ENCODE data around the gene RERE. TPM values are rescaled to one million over a fixed set of nuclear protein-coding genes. Genes with fewer than 3 reads are reported as not detected.

The RERE gene
- total and polyA plus RNA-seq, 7 donors = 19.2 to 148 (median 90.6) TPM

DNA sequence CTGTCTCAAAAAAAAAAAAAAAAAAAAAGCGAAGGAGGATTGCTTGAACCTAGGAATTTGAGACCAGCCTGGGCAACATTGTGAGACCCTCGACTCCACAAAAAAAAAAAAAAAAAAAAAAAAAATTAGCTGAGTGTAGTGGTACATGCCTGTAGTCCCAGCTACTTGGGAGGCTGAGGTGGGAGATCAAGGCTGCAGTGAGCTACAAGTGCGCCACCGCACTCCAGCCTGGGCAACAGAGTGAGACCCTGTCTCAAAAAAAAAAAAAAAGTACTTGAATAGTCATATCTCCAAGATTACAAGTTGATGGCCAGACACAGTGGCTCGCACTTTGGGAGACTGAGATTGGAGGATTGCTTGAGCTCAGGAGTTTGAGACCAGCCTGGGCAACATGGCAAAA is 33.6 kb upstream of the RERE start:
- TF ChIP-seq EP300 (IDR thresholded peaks at IDR 0.05) (no peak), POLR2AphosphoS5 (IDR thresholded peaks at IDR 0.05) (no peak), POLR2A (IDR thresholded peaks at IDR 0.05) (no peak), CTCF (IDR thresholded peaks at IDR 0.05) (no peak)
- Histone ChIP-seq H3K9me3 (no peaks in the 10 kb centered on the region), H3K27ac (no peak overlapping the region), H3K4me1 (peaks cover 0 to 16% (median 6%) of the 10 kb centered on the region in 4 donors), H3K27me3 (no peaks in the 10 kb centered on the region), H3K4me3 (no peak overlapping the region), H3K36me3 (no peaks in the 10 kb centered on the region)
- 83 to 97% methylated on average over 5 of the region's 5 CpGs for WGBS, 2 donors
- intact Hi-C loops (cut with DNase I) = no loop called here
- no peak for DNase-seq

DNA sequence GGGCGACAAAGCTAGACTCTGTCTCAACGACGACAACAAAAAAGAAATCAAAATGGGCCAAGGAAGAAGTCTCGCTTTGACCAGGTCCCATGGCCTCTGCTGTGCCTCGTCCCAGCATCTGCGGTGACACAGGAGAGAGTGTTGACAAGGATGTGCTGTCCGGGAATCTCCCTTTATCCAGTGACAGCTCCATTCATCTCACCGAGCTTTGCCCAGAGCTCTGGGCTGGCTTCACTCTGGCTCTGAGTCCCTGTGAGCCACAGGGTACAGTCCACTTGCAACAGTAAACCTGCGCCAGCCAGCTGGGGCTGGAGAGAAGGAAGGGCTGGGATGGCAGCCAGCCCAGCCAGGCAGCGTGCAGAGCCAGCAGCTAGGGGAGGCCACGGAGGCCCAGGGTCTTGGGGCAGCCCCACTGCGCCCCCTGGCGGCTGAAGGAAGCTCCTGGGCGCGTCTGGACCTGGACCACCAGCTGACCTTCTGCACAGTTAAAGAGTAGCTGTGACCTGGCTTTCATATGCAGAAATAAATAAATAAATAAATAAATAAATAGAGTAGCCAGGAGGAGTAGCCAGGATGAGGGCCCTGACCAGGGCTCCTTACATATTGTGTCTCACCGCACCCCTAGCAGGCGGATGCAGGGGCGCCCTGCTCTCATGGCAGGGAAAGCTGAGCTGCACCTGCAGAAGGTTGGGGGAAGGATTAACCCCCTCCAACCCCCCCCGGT is 31.4 kb upstream of the RERE start:
- TF ChIP-seq CTCF (IDR thresholded peaks at IDR 0.05) = peak; percentile 57 to 92 (median 88)
- TF ChIP-seq POLR2A (IDR thresholded peaks at IDR 0.05) = no peak
- TF ChIP-seq EP300 (IDR thresholded peaks at IDR 0.05) = peak in 2 of 4 donors; percentile 14 to 51
- peak; percentile 14 to 77 (median 66) for TF ChIP-seq POLR2AphosphoS5 (IDR thresholded peaks at IDR 0.05)
- peak; percentile 97 for DNase-seq
- Histone ChIP-seq H3K27me3 (no peaks in the 10 kb centered on the region), H3K4me1 (peaks cover 0 to 21% (median 6%) of the 10 kb centered on the region in 4 donors), H3K36me3 (no peaks in the 10 kb centered on the region), H3K4me3 (no peak overlapping the region), H3K27ac (peak overlapping the region; percentile 54 to 75 (median 71)), H3K9me3 (no peaks in the 10 kb centered on the region)
- WGBS, 2 donors = 22 to 42% methylated on average over 19 of the region's 19 CpGs
- intact Hi-C loops (cut with DNase I) = loop anchor here (2.0 to 5.0 kb wide), 3 partner anchors 122 to 384 kb away; no protein-coding TSS in a partner anchor

DNA sequence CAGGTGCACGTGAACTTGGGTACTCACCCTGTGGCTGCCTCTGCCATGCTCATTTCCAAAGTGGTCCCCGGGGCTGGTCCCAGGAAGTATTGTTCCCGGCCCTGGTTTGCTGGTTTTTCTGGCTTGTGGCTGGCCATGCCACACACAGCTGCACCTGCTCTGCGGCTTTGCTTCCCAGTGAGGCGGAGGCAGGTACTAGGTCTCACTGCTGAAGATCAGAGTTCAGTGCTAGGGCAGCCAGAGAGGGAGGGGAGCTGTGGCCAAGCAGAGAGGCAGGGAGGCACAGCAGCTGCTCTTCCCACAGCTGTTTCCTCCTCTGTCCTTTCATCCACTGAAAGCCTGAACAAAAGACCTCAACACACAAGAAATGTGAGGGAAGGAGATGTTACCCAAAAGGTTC is 30.6 kb upstream of the RERE start:
- TF ChIP-seq POLR2AphosphoS5 (IDR thresholded peaks at IDR 0.05) (no peak), EP300 (IDR thresholded peaks at IDR 0.05) (no peak), POLR2A (IDR thresholded peaks at IDR 0.05) (no peak), CTCF (IDR thresholded peaks at IDR 0.05) (no peak)
- H3K9me3 ChIP-seq = no peaks in the 10 kb centered on the region
- no peaks in the 10 kb centered on the region for H3K36me3 ChIP-seq
- H3K27ac ChIP-seq = peak overlapping the region in 3 of 4 donors; percentile 67 to 75 (median 75)
- H3K4me3 ChIP-seq = no peak overlapping the region
- H3K4me1 ChIP-seq = peaks cover 0 to 21% (median 6%) of the 10 kb centered on the region in 4 donors
- DNase-seq = no peak
- no peaks in the 10 kb centered on the region for H3K27me3 ChIP-seq
- 10 to 26% methylated on average over 5 of the region's 5 CpGs for WGBS, 2 donors
- intact Hi-C loops (cut with DNase I) = loop anchor here (2.0 to 5.0 kb wide), 3 partner anchors 121 to 383 kb away; no protein-coding TSS in a partner anchor

GRCh38 chr1:8846263-8846662 is 28.8 kb upstream of the RERE start:
- no peak overlapping the region for H3K4me3 ChIP-seq
- DNase-seq = no peak
- H3K9me3 ChIP-seq = no peaks in the 10 kb centered on the region
- H3K27me3 ChIP-seq = no peaks in the 10 kb centered on the region
- H3K36me3 ChIP-seq = no peaks in the 10 kb centered on the region
- TF ChIP-seq EP300 (IDR thresholded peaks at IDR 0.05) (no peak), POLR2A (IDR thresholded peaks at IDR 0.05) (no peak)
- intact Hi-C loops (cut with DNase I) = loop anchor here (5.0 kb wide), 1 partner anchor 119 kb away; no protein-coding TSS in a partner anchor
- H3K4me1 ChIP-seq = peaks cover 0 to 21% (median 6%) of the 10 kb centered on the region in 4 donors
- 51 to 82% methylated on average over 4 of the region's 4 CpGs for WGBS, 2 donors
- H3K27ac ChIP-seq = no peak overlapping the region
